ENCODE results near the gene ARL16. TPM values are rescaled to one million over a fixed set of nuclear protein-coding genes. Genes with fewer than 3 reads are reported as not detected.

ARL16 gene
- total RNA-seq, 1 experiment from 2014 or later: 52.7 TPM

DNA sequence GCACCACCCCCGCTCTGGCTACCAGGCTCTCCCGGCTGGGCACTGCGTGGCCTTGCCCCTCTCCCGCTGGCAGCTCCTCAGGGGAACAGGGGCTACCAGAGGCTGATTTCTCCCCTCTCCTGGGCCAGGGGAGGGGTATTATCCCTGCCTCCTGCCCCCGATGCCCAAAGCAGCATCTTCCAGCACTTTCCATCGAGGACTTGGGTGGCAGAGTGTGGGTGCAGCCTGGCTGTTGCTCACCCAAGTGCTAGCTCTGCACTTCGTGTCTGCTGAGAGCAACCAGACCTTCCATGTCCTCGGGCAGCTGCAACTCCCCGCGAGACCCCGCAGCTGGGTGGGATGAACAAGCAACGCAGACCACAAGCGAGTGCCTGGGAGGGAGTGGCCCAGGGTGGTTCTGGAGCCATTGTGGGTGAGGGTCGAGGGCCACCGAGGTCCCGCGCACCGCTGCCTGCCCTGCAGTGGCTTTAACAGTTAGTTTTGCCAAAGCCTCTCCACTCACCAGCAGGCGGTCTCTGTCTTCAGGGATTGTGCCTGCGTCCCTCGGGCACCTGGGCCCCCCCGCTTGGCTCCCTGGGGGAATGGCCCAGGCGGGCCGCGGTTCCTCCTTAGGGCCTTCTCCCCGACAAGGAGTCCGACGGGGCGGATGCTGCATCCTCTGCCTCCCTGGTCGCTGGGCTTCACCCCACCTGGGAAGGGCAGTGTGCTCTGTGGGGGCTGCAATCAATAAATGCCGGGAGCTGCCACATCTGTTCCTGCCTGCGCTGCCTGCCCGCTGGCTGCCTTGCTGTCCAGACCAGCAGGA lies 36.9 kb upstream of the ARL16 start:
- POLR2A ChIA-PET: interaction anchor here (0.6 kb wide), 2 partner anchors 10 to 135 kb away, joined by 8 read pairs; no protein-coding TSS in a partner anchor

DNA sequence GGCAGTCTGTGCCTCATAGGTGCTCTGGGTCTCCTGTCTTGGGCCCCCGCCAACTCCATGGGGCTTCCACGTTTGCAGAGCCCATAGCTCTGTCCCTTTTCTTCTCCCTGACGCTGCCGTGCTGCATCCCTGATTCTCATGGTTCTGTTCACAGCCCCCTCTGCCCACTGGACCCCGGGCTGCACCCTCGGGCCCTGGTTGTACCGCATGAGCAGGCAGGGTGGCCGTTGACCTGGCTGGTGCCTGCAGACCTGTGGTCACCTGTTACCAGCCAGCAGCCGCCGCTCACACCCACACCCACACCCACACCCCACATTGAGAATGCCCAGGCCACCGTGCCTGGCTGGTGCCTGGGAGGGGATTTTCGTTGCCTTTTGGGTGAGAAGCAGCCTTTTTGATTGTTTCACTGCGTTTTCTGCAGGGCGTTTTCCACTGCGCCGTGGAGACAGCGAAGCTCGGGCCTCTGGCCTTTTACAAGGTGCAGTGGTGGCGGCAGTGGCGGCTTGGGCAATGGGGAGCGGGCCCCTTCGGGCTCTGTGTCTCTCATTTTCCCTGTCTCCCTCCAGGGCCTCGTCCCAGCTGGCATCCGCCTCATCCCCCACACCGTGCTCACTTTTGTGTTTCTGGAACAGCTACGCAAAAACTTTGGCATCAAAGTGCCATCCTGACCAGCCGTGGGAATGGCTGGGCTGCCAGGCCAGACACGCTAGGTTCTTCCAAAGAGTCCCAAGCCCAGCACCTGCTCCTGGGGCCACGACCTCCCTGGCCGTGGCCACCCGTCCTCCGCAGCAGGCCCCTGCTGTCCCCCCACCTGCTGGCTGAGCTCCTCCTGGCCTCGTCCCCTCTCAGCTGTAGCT lies 36.0 kb upstream of the ARL16 start:
- H3K4me1 ChIP-seq (ENCODE audit: control insufficient read depth, insufficient read depth, low read length): peaks cover 13% of the 10 kb centered on the region
- POLR2A ChIA-PET: interaction anchor here (0.6 kb wide), 1 partner anchor 11 kb away, joined by 8 read pairs; no protein-coding TSS in a partner anchor
- intact Hi-C loops (cut with micrococcal nuclease; ENCODE audit: unreplicated experiment): no loop called here
- DNase-seq (ENCODE audit: low read depth, low spot score): no peak
- BruUV-seq (replicated peaks): no TSS peak
- no peaks in the 10 kb centered on the region for H3K9me3 ChIP-seq (ENCODE audit: control insufficient read depth, insufficient read depth, low read depth, low read length)
- in situ Hi-C loops (cut with HindIII; ENCODE audit: low pct_unique_long_range_greater_than_20kb, low sequenced_read_pairs): no loop called here
- no peak overlapping the region for H3K27ac ChIP-seq (ENCODE audit: low read length)
- TF ChIP-seq, protein P1, sequence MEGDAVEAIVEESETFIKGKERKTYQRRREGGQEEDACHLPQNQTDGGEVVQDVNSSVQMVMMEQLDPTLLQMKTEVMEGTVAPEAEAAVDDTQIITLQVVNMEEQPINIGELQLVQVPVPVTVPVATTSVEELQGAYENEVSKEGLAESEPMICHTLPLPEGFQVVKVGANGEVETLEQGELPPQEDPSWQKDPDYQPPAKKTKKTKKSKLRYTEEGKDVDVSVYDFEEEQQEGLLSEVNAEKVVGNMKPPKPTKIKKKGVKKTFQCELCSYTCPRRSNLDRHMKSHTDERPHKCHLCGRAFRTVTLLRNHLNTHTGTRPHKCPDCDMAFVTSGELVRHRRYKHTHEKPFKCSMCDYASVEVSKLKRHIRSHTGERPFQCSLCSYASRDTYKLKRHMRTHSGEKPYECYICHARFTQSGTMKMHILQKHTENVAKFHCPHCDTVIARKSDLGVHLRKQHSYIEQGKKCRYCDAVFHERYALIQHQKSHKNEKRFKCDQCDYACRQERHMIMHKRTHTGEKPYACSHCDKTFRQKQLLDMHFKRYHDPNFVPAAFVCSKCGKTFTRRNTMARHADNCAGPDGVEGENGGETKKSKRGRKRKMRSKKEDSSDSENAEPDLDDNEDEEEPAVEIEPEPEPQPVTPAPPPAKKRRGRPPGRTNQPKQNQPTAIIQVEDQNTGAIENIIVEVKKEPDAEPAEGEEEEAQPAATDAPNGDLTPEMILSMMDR (IDR thresholded peaks at IDR 0.05): no peak
- no peak for TF ChIP-seq POLR2AphosphoS5 (IDR thresholded peaks at IDR 0.05; ENCODE audit: low read depth, low read length)
- TF ChIP-seq TCF7L2 (IDR thresholded peaks at IDR 0.05; ENCODE audit: low read depth, low read length): no peak
- TF ChIP-seq SIN3A (IDR thresholded peaks at IDR 0.05; ENCODE audit: borderline replicate concordance, insufficient read depth, low read depth, low read length): no peak
- TF ChIP-seq, protein P2, sequence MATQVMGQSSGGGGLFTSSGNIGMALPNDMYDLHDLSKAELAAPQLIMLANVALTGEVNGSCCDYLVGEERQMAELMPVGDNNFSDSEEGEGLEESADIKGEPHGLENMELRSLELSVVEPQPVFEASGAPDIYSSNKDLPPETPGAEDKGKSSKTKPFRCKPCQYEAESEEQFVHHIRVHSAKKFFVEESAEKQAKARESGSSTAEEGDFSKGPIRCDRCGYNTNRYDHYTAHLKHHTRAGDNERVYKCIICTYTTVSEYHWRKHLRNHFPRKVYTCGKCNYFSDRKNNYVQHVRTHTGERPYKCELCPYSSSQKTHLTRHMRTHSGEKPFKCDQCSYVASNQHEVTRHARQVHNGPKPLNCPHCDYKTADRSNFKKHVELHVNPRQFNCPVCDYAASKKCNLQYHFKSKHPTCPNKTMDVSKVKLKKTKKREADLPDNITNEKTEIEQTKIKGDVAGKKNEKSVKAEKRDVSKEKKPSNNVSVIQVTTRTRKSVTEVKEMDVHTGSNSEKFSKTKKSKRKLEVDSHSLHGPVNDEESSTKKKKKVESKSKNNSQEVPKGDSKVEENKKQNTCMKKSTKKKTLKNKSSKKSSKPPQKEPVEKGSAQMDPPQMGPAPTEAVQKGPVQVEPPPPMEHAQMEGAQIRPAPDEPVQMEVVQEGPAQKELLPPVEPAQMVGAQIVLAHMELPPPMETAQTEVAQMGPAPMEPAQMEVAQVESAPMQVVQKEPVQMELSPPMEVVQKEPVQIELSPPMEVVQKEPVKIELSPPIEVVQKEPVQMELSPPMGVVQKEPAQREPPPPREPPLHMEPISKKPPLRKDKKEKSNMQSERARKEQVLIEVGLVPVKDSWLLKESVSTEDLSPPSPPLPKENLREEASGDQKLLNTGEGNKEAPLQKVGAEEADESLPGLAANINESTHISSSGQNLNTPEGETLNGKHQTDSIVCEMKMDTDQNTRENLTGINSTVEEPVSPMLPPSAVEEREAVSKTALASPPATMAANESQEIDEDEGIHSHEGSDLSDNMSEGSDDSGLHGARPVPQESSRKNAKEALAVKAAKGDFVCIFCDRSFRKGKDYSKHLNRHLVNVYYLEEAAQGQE (IDR thresholded peaks at IDR 0.05; ENCODE audit: insufficient read depth in 1 of 2, low read depth in 2 of 2, low read length in 1 of 2): no peak
- H3K27me3 ChIP-seq (ENCODE audit: control insufficient read depth, insufficient read depth, low read length): no peaks in the 10 kb centered on the region
- no peak for ATAC-seq
- CTCF ChIA-PET: no interaction called here
- H3K36me3 ChIP-seq (ENCODE audit: control insufficient read depth, insufficient read depth, low read length): no peaks in the 10 kb centered on the region
- no peak overlapping the region for H3K4me3 ChIP-seq (ENCODE audit: low read depth in 2 of 2, low read length in 2 of 2)

More for the DNA sequence above, 36.9 kb upstream of the ARL16 start:
- no TSS peak for BruUV-seq (replicated peaks)
- CTCF ChIA-PET: no interaction called here
- H3K27me3 ChIP-seq (ENCODE audit: control insufficient read depth, insufficient read depth, low read length): no peaks in the 10 kb centered on the region
- H3K27ac ChIP-seq (ENCODE audit: low read length): no peak overlapping the region
- in situ Hi-C loops (cut with HindIII; ENCODE audit: low pct_unique_long_range_greater_than_20kb, low sequenced_read_pairs) (no loop called here), intact Hi-C loops (cut with micrococcal nuclease; ENCODE audit: unreplicated experiment) (no loop called here)
- no peaks in the 10 kb centered on the region for H3K9me3 ChIP-seq (ENCODE audit: control insufficient read depth, insufficient read depth, low read depth, low read length)
- H3K4me1 ChIP-seq (ENCODE audit: control insufficient read depth, insufficient read depth, low read length): peaks cover 13% of the 10 kb centered on the region
- DNase-seq (ENCODE audit: low read depth, low spot score) (no peak), ATAC-seq (no peak)
- TF ChIP-seq, protein P1 (IDR thresholded peaks at IDR 0.05): no peak
- no peak for TF ChIP-seq SIN3A (IDR thresholded peaks at IDR 0.05; ENCODE audit: borderline replicate concordance, insufficient read depth, low read depth, low read length)
- no peak for TF ChIP-seq TCF7L2 (IDR thresholded peaks at IDR 0.05; ENCODE audit: low read depth, low read length)
- no peak for TF ChIP-seq POLR2AphosphoS5 (IDR thresholded peaks at IDR 0.05; ENCODE audit: low read depth, low read length)
- TF ChIP-seq, protein P2 (IDR thresholded peaks at IDR 0.05; ENCODE audit: insufficient read depth in 1 of 2, low read depth in 2 of 2, low read length in 1 of 2): no peak
- no peak overlapping the region for H3K4me3 ChIP-seq (ENCODE audit: low read depth in 2 of 2, low read length in 2 of 2)
- H3K36me3 ChIP-seq (ENCODE audit: control insufficient read depth, insufficient read depth, low read length): no peaks in the 10 kb centered on the region
